Nasal cavity respiratory epithelium epithelial cell of viscerocranial mucosa (primary cell): Measurements from ENCODE around the gene LGALS3. TPM values are rescaled to one million over a fixed set of nuclear protein-coding genes. Genes with fewer than 3 reads are reported as not detected.

Experiments used
- total RNA-seq: library from RNA; depleted of rRNA; stranded (reverse); fragments of >200 nt; gene quantifications from 2 replicates; pipeline ENCODE4 v1.2.3, GENCODE V29; 2014

The LGALS3 gene
- 152 and 171 TPM in 2 replicates for total RNA-seq

DNA sequence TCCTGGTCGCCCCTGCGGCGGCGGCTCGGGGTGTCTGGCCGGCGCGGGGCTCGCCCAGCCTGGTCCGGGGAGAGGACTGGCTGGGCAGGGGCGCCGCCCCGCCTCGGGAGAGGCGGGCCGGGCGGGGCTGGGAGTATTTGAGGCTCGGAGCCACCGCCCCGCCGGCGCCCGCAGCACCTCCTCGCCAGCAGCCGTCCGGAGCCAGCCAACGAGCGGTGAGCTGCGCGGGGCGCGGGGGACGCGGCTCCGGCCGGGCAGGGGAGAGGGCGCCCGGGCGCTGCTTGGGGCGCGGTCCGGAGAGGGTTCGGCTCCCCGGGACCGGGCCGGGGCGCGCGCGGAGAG is at the start of gene LGALS3:
Gene LGALS3, plus strand, starts transcription at position 167 of the 342 bp plus-strand sequence. CDS start 8,122 bp downstream, outside the sequence.

DNA sequence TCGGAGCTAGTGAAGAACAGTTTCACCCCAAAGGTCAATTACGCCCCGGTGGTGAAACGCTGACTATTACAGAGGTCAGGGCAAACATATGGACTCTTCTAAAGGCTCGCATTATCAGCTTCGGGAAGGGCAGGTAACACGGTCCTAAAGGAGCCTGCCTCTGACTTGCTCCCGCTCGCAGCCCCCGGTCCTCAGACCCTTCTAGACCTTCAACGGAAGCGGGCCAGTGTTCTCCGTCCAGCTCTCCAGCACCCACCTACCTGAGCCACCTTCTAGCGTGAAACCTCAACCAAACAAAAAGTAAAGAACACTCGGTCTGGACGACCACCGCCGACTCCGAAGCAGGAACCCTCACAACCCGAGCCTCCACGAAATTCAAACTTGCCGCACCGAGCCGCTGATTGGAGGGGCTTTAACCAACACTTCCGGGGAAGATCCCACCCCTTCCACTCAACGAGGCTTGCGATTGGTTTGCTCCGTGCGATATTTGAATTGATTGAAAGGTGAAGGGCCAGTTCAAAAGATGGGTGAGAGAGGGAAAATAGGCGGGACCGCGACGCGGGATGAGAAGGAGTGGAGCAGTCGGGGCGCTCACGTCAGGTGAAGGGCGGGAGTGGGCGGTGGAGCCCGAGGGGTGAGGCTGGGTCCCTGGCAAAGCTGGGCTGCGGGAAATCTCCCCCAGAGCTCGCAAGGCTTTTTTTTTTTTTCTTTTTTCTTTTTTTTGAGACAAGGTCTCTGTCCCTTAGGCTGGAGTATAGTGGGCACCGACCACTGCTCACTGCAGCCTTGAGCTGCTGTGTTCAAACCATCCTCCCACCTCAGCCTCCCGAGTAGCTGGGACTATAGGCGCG is 62.4 kb downstream of the LGALS3 start, which contains the start of gene DLGAP5:
Gene DLGAP5, minus strand, starts transcription at position 383 of the 851 bp plus-strand sequence. CDS start 2,406 bp downstream, outside the sequence.

Other genes starting within 250 kb of the LGALS3 start
- 3.1 and 18.1 TPM in 2 replicates for gene GCH1, start 226.4 kb upstream of the LGALS3 start, total RNA-seq
- 8.7 and 11.3 TPM in 2 replicates for gene WDHD1, start 102.2 kb upstream of the LGALS3 start, total RNA-seq
- gene SOCS4, start 102.0 kb upstream of the LGALS3 start, total RNA-seq: 15.7 and 22.2 TPM in 2 replicates
- 20.2 and 26.1 TPM in 2 replicates for gene MAPK1IP1L, start 77.6 kb upstream of the LGALS3 start, total RNA-seq
- under 0.01 and 0.07 TPM in 2 replicates for gene DLGAP5, start 62.3 kb downstream of the LGALS3 start, total RNA-seq
- gene FBXO34, start 142.2 kb downstream of the LGALS3 start, total RNA-seq: 30.1 and 33.4 TPM in 2 replicates